GM23338 (cell line): Measurements from ENCODE around the gene SLC4A4.

ENCODE experiments used
- EZH2phosphoT487 ChIP-seq: fragments of 200-600 bp; sonication (generic); IDR thresholded peaks from one replicate; pipeline ENCODE4 v1.8.1; 2018; ENCODE audit warnings: antibody characterized with exemption; ENCODE audit not compliant: unreplicated experiment
- POLR2AphosphoS5 ChIP-seq: IDR thresholded peaks from 2 replicates; pipeline ENCODE4 v1.6.1; 2016; ENCODE audit warnings: antibody characterized with exemption, low read depth
- STAT1 ChIP-seq: IDR thresholded peaks from one replicate; pipeline ENCODE4 v1.6.1; 2016; ENCODE audit warnings: antibody characterized with exemption; ENCODE audit not compliant: unreplicated experiment
- TF ChIP-seq, protein P1 (sequence below), 2 experiments: fragments of 200-600 bp in 1 of 2; sonication (generic) in 1 of 2; conservative IDR thresholded peaks; 2 replicates each; pipeline versions ENCODE4 v1.5.1 to v1.6.1; 2016 to 2017; ENCODE audit warnings: antibody characterized with exemption in 2 of 2, low read depth in 2 of 2, mild to moderate bottlenecking in 2 of 2, moderate library complexity in 1 of 2
- TF ChIP-seq, protein P2 (sequence below): IDR thresholded peaks from 2 replicates; pipeline ENCODE4 v1.6.1; 2016; ENCODE audit warnings: antibody characterized with exemption

DNA sequence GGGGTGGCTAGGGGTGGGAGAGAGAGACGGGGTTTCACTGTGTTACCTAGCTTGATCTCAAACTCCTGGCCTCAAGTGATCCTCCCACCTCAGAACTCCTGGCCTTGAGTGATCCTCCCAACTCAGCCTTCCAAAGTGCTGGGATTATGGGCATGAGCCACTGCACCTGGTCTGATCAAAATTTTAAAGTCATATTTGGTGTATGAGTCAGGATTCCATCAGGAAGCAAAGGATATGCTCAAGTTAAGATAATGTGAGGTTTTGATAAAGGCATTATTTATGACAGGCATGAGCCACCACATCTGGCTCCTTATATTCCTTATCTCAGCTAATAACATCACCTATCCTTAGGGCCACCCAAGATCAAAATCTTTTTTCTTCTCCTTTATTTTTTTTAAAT is 182.0 kb downstream of the SLC4A4 start:
- TF ChIP-seq STAT1: no peak
- TF ChIP-seq, protein P1, sequence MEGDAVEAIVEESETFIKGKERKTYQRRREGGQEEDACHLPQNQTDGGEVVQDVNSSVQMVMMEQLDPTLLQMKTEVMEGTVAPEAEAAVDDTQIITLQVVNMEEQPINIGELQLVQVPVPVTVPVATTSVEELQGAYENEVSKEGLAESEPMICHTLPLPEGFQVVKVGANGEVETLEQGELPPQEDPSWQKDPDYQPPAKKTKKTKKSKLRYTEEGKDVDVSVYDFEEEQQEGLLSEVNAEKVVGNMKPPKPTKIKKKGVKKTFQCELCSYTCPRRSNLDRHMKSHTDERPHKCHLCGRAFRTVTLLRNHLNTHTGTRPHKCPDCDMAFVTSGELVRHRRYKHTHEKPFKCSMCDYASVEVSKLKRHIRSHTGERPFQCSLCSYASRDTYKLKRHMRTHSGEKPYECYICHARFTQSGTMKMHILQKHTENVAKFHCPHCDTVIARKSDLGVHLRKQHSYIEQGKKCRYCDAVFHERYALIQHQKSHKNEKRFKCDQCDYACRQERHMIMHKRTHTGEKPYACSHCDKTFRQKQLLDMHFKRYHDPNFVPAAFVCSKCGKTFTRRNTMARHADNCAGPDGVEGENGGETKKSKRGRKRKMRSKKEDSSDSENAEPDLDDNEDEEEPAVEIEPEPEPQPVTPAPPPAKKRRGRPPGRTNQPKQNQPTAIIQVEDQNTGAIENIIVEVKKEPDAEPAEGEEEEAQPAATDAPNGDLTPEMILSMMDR (conservative IDR thresholded peaks at IDR 0.05; ENCODE audit: low read depth in 2 of 2): no peak
- no peak for TF ChIP-seq EZH2phosphoT487
- TF ChIP-seq POLR2AphosphoS5: no peak
- TF ChIP-seq, protein P2, sequence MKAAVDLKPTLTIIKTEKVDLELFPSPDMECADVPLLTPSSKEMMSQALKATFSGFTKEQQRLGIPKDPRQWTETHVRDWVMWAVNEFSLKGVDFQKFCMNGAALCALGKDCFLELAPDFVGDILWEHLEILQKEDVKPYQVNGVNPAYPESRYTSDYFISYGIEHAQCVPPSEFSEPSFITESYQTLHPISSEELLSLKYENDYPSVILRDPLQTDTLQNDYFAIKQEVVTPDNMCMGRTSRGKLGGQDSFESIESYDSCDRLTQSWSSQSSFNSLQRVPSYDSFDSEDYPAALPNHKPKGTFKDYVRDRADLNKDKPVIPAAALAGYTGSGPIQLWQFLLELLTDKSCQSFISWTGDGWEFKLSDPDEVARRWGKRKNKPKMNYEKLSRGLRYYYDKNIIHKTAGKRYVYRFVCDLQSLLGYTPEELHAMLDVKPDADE: no peak
